HepG2 (cell line): ENCODE results near the gene UBE2N. TPM values are rescaled to one million over a fixed set of nuclear protein-coding genes. Genes with fewer than 3 reads are reported as not detected.

ENCODE experiments used
- AFF4 ChIP-seq: sonication (generic); formaldehyde crosslinking; IDR thresholded peaks from 2 replicates; pipeline ENCODE4 v1.4.0; 2020; ENCODE audit warnings: missing genetic modification reagents
- BCLAF1 ChIP-seq: fragments of 450-650 bp; IDR thresholded peaks from 2 replicates; pipeline ENCODE4 v1.6.1; 2017; ENCODE audit warnings: mild to moderate bottlenecking
- CENPX ChIP-seq: sonication (generic); formaldehyde crosslinking; IDR thresholded peaks from 2 replicates; pipeline ENCODE4 v1.9.0; 2021; ENCODE audit warnings: mild to moderate bottlenecking, missing genetic modification reagents, moderate library complexity
- ELF4 ChIP-seq: sonication (generic); formaldehyde crosslinking; IDR thresholded peaks from 2 replicates; pipeline ENCODE4 v1.5.0; 2020; ENCODE audit warnings: missing genetic modification reagents, mild to moderate bottlenecking, moderate library complexity, borderline replicate concordance
- HMG20A ChIP-seq: IDR thresholded peaks from 2 replicates; pipeline ENCODE4 v1.6.1; 2016; ENCODE audit warnings: borderline replicate concordance
- HNF4A ChIP-seq: sonication (generic); formaldehyde crosslinking; IDR thresholded peaks from 2 replicates; pipeline ENCODE4 v1.4.0; 2020; ENCODE audit warnings: missing genetic modification reagents
- KLF16 ChIP-seq, 2 experiments: sonication (generic) in 1 of 2; formaldehyde crosslinking in 1 of 2; IDR thresholded peaks; 2 replicates each; pipeline versions ENCODE4 v1.6.1 to v1.8.0; 2016 to 2023; ENCODE audit warnings: missing genetic modification reagents in 2 of 2, missing compliant biosample characterization in 1 of 2
- NCOA1 ChIP-seq: sonication (generic); formaldehyde crosslinking; IDR thresholded peaks from 2 replicates; pipeline ENCODE4 v1.9.0; 2021; ENCODE audit warnings: missing genetic modification reagents
- NFIC ChIP-seq: IDR thresholded peaks from 2 replicates; pipeline ENCODE4 v1.6.1; 2012; ENCODE audit warnings: mild to moderate bottlenecking, low read length, inconsistent platforms
- RARG ChIP-seq: sonication (generic); formaldehyde crosslinking; IDR thresholded peaks from 2 replicates; pipeline ENCODE4 v1.4.0; 2020; ENCODE audit warnings: low read depth, mild to moderate bottlenecking, missing genetic modification reagents
- SIN3A ChIP-seq: IDR thresholded peaks from 2 replicates; pipeline ENCODE4 v1.6.1; 2011; ENCODE audit warnings: low read depth, mild to moderate bottlenecking, control low read depth, low read length, borderline replicate concordance
- SMARCC2 ChIP-seq: fragments of 450-650 bp; IDR thresholded peaks from 2 replicates; pipeline ENCODE4 v1.6.1; 2017; ENCODE audit warnings: antibody characterized with exemption, mild to moderate bottlenecking
- XBP1 ChIP-seq: sonication (generic); formaldehyde crosslinking; IDR thresholded peaks from 2 replicates; pipeline ENCODE4 v1.5.0; 2020; ENCODE audit warnings: missing genetic modification reagents
- ZNF205 ChIP-seq: IDR thresholded peaks from 2 replicates; pipeline ENCODE4 v1.6.1; 2018; ENCODE audit warnings: missing biosample characterization, missing genetic modification reagents
- ZNF350 ChIP-seq: sonication (generic); formaldehyde crosslinking; IDR thresholded peaks from 2 replicates; pipeline ENCODE4 v1.4.0; 2020; ENCODE audit warnings: mild to moderate bottlenecking, low read depth, missing genetic modification reagents, borderline replicate concordance
- ZNF513 ChIP-seq: sonication (generic); formaldehyde crosslinking; conservative IDR thresholded peaks from 2 replicates; pipeline ENCODE4 v1.5.0; 2020; ENCODE audit warnings: missing genetic modification reagents
- ZNF75D ChIP-seq: sonication (generic); formaldehyde crosslinking; IDR thresholded peaks from 2 replicates; pipeline ENCODE4 v1.8.1; 2023; ENCODE audit warnings: missing genetic modification reagents, mild to moderate bottlenecking, borderline replicate concordance
- ZNF770 ChIP-seq: sonication (generic); formaldehyde crosslinking; IDR thresholded peaks from 2 replicates; pipeline ENCODE4 v1.5.0; 2020; ENCODE audit warnings: mild to moderate bottlenecking, missing genetic modification reagents
- polyA plus RNA-seq, 8 experiments: library from polyadenylated mRNA; depleted of rRNA in 3 of 8; stranded (reverse) in 7 of 8; unstranded in 1 of 8; fragments of >200 nt; fragmentation: Illumina TruSeq in 4 of 8; extraction: Trizol in 4 of 8; gene quantifications; 2 replicates each; pipeline versions ENCODE4 v1.2.1 to v1.2.3, GENCODE V29; 2011 to 2016; ENCODE audit warnings: low read depth in 4 of 8, missing spikeins in 1 of 8, mixed read lengths in 1 of 8; ENCODE audit not compliant: insufficient read depth in 1 of 8
- total RNA-seq, 5 experiments: library from RNA; depleted of rRNA; stranded (reverse); fragments of >200 nt; fragmentation: Illumina TruSeq; extraction: Trizol; gene quantifications; 2 replicates each; pipeline ENCODE4 v1.2.3, GENCODE V29; 2016; ENCODE audit warnings: low read depth in 1 of 5

UBE2N gene
- total and polyA plus RNA-seq, 2 of the 13 experiments (the other 11 are each of a cell fraction or from before 2014, with no cell fraction given) = 188 to 197 TPM

GRCh38 chr12:93467351-93468007 is 25.7 kb upstream of the UBE2N start, which contains the start of gene MRPL42 (continued):
- TF ChIP-seq ZNF350 (CRISPR knock-in tag) (peak; percentile 93), ELF4 (no peak), HNF4A (CRISPR knock-in tag) (0 out of 2 replicates have a peak, but pooled peaks have one; percentile 20), CENPX (no peak), NCOA1 (CRISPR knock-in tag) (peak; percentile 90; the same call in 1 of the 2 replicates), SIN3A (peak; percentile 60; the same call in 1 of the 2 replicates), ZNF205 (CRISPR knock-in tag) (peak; percentile 74; the same call in 1 of the 2 replicates), RARG (CRISPR knock-in tag) (no peak), KLF16 (CRISPR knock-in tag; IDR thresholded peaks at IDR 0.05) (peak in 1 of 2 experiments; percentile 72; a peak in 2 of 4 replicates), HMG20A (CRISPR knock-in tag) (no peak), XBP1 (CRISPR knock-in tag) (no peak), SMARCC2 (no peak), ZNF770 (CRISPR knock-in tag) (peak; percentile 96), ZNF513 (CRISPR knock-in tag) (no peak), NFIC (0 out of 2 replicates have a peak, but pooled peaks have one; percentile 41), ZNF75D (CRISPR knock-in tag) (no peak), BCLAF1 (no peak), AFF4 (CRISPR knock-in tag) (no peak)
